Gastroesophageal sphincter (tissue), 4 donors: ENCODE measurements around the gene LMOD3. TPM values are rescaled to one million over a fixed set of nuclear protein-coding genes. Genes with fewer than 3 reads are reported as not detected.

Source experiments
- ATAC-seq: fragments of 150-250 bp; one replicate; pipeline ENCODE4 v1.9.1; 2016; ENCODE audit warnings: mild to moderate bottlenecking, moderate library complexity
- H3K27ac ChIP-seq, 4 donors: fragments of 200-600 bp; sonication (generic) in 3 of 4; 1 replicate in 3 of 4; 2 replicates in 1 of 4; pipeline ENCODE4 v1.5.1; 2016 to 2019
- H3K27me3 ChIP-seq: fragments of 200-600 bp; sonication (generic); one replicate; pipeline ENCODE4 v1.5.1; 2019
- H3K36me3 ChIP-seq, 2 donors: fragments of 200-600 bp; sonication (generic); one replicate each; pipeline ENCODE4 v1.5.1; 2019; ENCODE audit warnings: control low read depth in 1 of 2
- H3K4me1 ChIP-seq, 3 donors: fragments of 200-600 bp; sonication (generic); 1 replicate in 2 of 3; 2 replicates in 1 of 3; pipeline ENCODE4 v1.5.1; 2016 to 2019; ENCODE audit warnings: control low read depth in 2 of 3
- H3K4me3 ChIP-seq, 2 donors: fragments of 200-600 bp; sonication (generic); one replicate each; pipeline ENCODE4 v1.5.1; 2019; ENCODE audit warnings: mild to moderate bottlenecking in 1 of 2, moderate library complexity in 1 of 2
- H3K9me3 ChIP-seq, 3 donors: fragments of 200-600 bp; sonication (generic); one replicate each; pipeline ENCODE4 v1.5.1; 2017 to 2019; ENCODE audit warnings: control low read depth in 2 of 3
- CTCF ChIP-seq, 4 experiments: fragments of 200-600 bp in 2 of 4; fragments of 450-650 bp in 2 of 4; sonication (generic) in 1 of 4; IDR thresholded peaks; one replicate each; pipeline ENCODE4 v1.5.1; 2017 to 2019; ENCODE audit warnings: antibody characterized with exemption in 4 of 4, mild to moderate bottlenecking in 2 of 4, moderate library complexity in 2 of 4
- EP300 ChIP-seq: sonication (generic); formaldehyde crosslinking; IDR thresholded peaks from one replicate; pipeline ENCODE4 v1.6.1; 2017; ENCODE audit warnings: antibody characterized with exemption, mild to moderate bottlenecking
- POLR2A ChIP-seq, 2 donors: fragments of 450-650 bp; IDR thresholded peaks; one replicate each; pipeline ENCODE4 v1.6.1; 2017; ENCODE audit warnings: antibody characterized with exemption in 2 of 2, mild to moderate bottlenecking in 2 of 2, moderate library complexity in 1 of 2
- POLR2AphosphoS5 ChIP-seq: sonication (generic); formaldehyde crosslinking; IDR thresholded peaks from one replicate; pipeline ENCODE4 v1.6.1; 2017; ENCODE audit warnings: antibody characterized with exemption
- WGBS, 2 donors: methylation state at CpG; one replicate each; pipeline ENCODE4 v1.1.5; 2018; ENCODE audit warnings: low coverage in 1 of 2; 5-methylcytosine and 5-hydroxymethylcytosine counted together
- total RNA-seq, 4 donors: library from RNA; depleted of rRNA; stranded (reverse); fragments of >200 nt; gene quantifications; one replicate each; pipeline ENCODE4 v1.1.0, GENCODE V29; 2016

LMOD3 gene
- total RNA-seq, 4 donors from 2014 or later = 0.99 to 4.0 (median 2.6) TPM

DNA sequence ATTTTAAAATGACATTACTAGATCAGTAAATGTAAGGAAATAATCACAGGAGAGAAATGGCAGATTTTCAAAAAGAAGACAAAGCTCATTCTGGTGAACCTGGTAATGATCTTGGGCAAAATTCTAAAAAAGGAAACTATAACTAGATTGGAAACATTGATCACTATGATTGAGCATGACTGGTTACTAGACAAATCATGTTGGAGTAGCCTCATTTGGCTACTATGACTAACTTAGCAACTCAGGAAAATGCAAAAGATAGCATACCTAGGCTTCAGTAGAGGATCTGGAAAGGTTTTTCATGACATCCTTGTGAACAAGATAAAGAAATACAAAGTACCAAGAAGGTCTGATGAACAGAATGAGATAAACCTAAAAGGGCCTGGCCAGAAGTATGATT is 62.7 kb downstream of the LMOD3 start:
- TF ChIP-seq EP300 (no peak), CTCF (IDR thresholded peaks at IDR 0.05) (no peak), POLR2A (IDR thresholded peaks at IDR 0.05) (no peak), POLR2AphosphoS5 (no peak)

DNA sequence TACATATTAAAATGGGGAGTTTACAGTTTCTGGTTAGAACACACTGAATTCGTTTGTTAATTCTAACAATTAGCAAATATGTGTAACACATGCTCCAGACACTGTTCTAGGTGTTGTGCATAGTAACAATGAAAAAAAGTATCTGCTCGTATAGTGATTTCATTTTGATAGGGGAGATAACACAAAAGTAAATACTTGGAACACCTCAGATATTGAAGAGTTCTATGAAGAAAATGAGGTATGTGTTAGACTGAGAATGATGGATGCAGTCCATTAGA is 63.5 kb downstream of the LMOD3 start:
- Histone ChIP-seq H3K36me3 (peaks cover 9 to 83% of the 10 kb centered on the region in 2 donors), H3K4me1 (no peaks in the 10 kb centered on the region), H3K4me3 (no peak overlapping the region), H3K9me3 (no peaks in the 10 kb centered on the region), H3K27me3 (no peaks in the 10 kb centered on the region), H3K27ac (no peak overlapping the region)
- WGBS, 2 donors = 78 to 90% methylated on average over 2 of the region's 2 CpGs
- no peak for TF ChIP-seq POLR2A (IDR thresholded peaks at IDR 0.05)
- TF ChIP-seq POLR2AphosphoS5 = no peak
- TF ChIP-seq CTCF (IDR thresholded peaks at IDR 0.05) = no peak
- no peak for TF ChIP-seq EP300
- ATAC-seq = no peak

More for the DNA sequence above, 62.7 kb downstream of the LMOD3 start:
- H3K9me3 ChIP-seq = no peaks in the 10 kb centered on the region
- ATAC-seq = no peak
- no peak overlapping the region for H3K4me3 ChIP-seq
- peaks cover 9 to 80% of the 10 kb centered on the region in 2 donors for H3K36me3 ChIP-seq
- no peaks in the 10 kb centered on the region for H3K4me1 ChIP-seq
- no peaks in the 10 kb centered on the region for H3K27me3 ChIP-seq
- H3K27ac ChIP-seq = no peak overlapping the region

GRCh38 chr3:69058180-69058946 is 64.0 kb downstream of the LMOD3 start:
- TF ChIP-seq POLR2AphosphoS5 = no peak
- TF ChIP-seq EP300 = no peak
- TF ChIP-seq CTCF (IDR thresholded peaks at IDR 0.05) = no peak
- TF ChIP-seq POLR2A (IDR thresholded peaks at IDR 0.05) = no peak
- ATAC-seq = no peak
- H3K27me3 ChIP-seq = no peaks in the 10 kb centered on the region

More at GRCh38 chr3:69058180-69058946, 64.0 kb downstream of the LMOD3 start:
- WGBS, 2 donors = 64 to 80% methylated on average over 2 to 3 of the region's 3 CpGs
- H3K27ac ChIP-seq = no peak overlapping the region
- peaks cover 9 to 83% of the 10 kb centered on the region in 2 donors for H3K36me3 ChIP-seq
- H3K9me3 ChIP-seq = no peaks in the 10 kb centered on the region
- no peaks in the 10 kb centered on the region for H3K4me1 ChIP-seq
- no peak overlapping the region for H3K4me3 ChIP-seq

Other genes starting within 250 kb of the LMOD3 start
- 1 to 10 TPM in 1 of 4 donors, not detected in 3; 2.3 TPM for gene TAFA4, start 190.0 kb downstream of the LMOD3 start, total RNA-seq
- gene EOGT, start 108.9 kb downstream of the LMOD3 start, total RNA-seq = 100 to 1,000 TPM in 1 of 4 donors, 10 to 100 TPM in 3; 75.0 to 135 (median 94.3) TPM
- gene TMF1, start 70.3 kb downstream of the LMOD3 start, total RNA-seq = 10 to 100 TPM; 31.2 to 43.3 (median 36.3) TPM
- 10 to 100 TPM; 49.8 to 67.6 (median 54.7) TPM for gene UBA3, start 42.2 kb downstream of the LMOD3 start, total RNA-seq
- 100 to 1,000 TPM; 153 to 184 (median 170) TPM for gene ARL6IP5, start 37.7 kb downstream of the LMOD3 start, total RNA-seq